H1 (cell line): ENCODE data around the gene MLC1. TPM values are rescaled to one million over a fixed set of nuclear protein-coding genes. Genes with fewer than 3 reads are reported as not detected.

Experiments used
- CTCF ChIA-PET: fragments of 300-600 bp; sonication (Branson Sonifier 250); formaldehyde crosslinking; loops from one replicate; lab custom pipeline; 2021; ENCODE audit not compliant: partially characterized antibody; lab: Charles Lee
- POLR2A ChIA-PET: fragments of 300-600 bp; sonication (Branson Sonifier 250); formaldehyde crosslinking; loops from one replicate; lab custom pipeline; 2021; ENCODE audit warnings: inconsistent platforms; ENCODE audit not compliant: partially characterized antibody; lab: Charles Lee
- DNase-seq, 2 experiments: peaks; one replicate each; pipeline versions ENCODE4 v3.0.0 to v3.0.0-alpha.2; 2010 to 2022; ENCODE audit warnings: low spot score in 2 of 2, low read depth in 1 of 2, mixed read lengths in 1 of 2
- FAIRE-seq: peaks from 2 replicates; lab custom pipeline; 2011; peaks lifted over from hg19 to GRCh38; lab: Jason Lieb, UNC
- H2AFZ ChIP-seq: 2 replicates; pipeline ENCODE4 v1.8.1; 2012; ENCODE audit warnings: low read length, inconsistent platforms
- H2AK5ac ChIP-seq: 2 replicates; pipeline ENCODE4 v1.6.1; 2013; ENCODE audit warnings: low read depth, low read length
- H2BK120ac ChIP-seq: replicated peaks from 2 replicates; pipeline ENCODE3; 2013; ENCODE audit warnings: low read depth, low read length, inconsistent platforms
- H2BK12ac ChIP-seq: 2 replicates; pipeline ENCODE4 v1.6.1; 2013; ENCODE audit warnings: low read depth, low read length
- H2BK15ac ChIP-seq: 2 replicates; pipeline ENCODE4 v1.6.1; 2013; ENCODE audit warnings: low read length
- H2BK20ac ChIP-seq: 2 replicates; pipeline ENCODE4 v1.6.1; 2013; ENCODE audit warnings: low read length
- H2BK5ac ChIP-seq: 2 replicates; pipeline ENCODE4 v1.6.1; 2013; ENCODE audit warnings: low read depth, low read length
- H3K14ac ChIP-seq: 2 replicates; pipeline ENCODE4 v1.6.1; 2013; ENCODE audit warnings: inconsistent platforms; ENCODE audit not compliant: insufficient read length
- H3K18ac ChIP-seq: 2 replicates; pipeline ENCODE4 v1.6.1; 2013; ENCODE audit warnings: low read length; ENCODE audit errors: extremely low read depth
- H3K23ac ChIP-seq: 2 replicates; pipeline ENCODE4 v1.6.1; 2013; ENCODE audit warnings: inconsistent platforms; ENCODE audit not compliant: insufficient read length
- H3K23me2 ChIP-seq: 2 replicates; pipeline ENCODE4 v1.6.1; 2013; ENCODE audit warnings: low read depth, low read length
- H3K27ac ChIP-seq: 2 replicates; pipeline ENCODE4 v1.6.1; 2011; ENCODE audit warnings: low read depth, low read length, inconsistent platforms
- H3K27me3 ChIP-seq, 4 experiments: replicated peaks in 1 of 4; 1 replicate in 1 of 4; 2 replicates in 3 of 4; pipeline versions ENCODE4 v1.6.1 to v1.8.1; 2011 to 2013; ENCODE audit warnings: low read length in 3 of 4, mild to moderate bottlenecking in 3 of 4, inconsistent platforms in 2 of 4, mixed read lengths in 2 of 4, moderate library complexity in 1 of 4; ENCODE audit not compliant: control insufficient read depth in 3 of 4, insufficient read depth in 3 of 4; ENCODE audit errors: extremely low read depth in 1 of 4
- H3K36me3 ChIP-seq, 4 experiments: 2 replicates each; pipeline versions ENCODE4 v1.6.1 to v1.8.1; 2011 to 2013; ENCODE audit warnings: mild to moderate bottlenecking in 4 of 4, low read length in 3 of 4, moderate library complexity in 2 of 4, control low read depth in 1 of 4, inconsistent platforms in 1 of 4; ENCODE audit not compliant: insufficient read depth in 4 of 4, control insufficient read depth in 2 of 4
- H3K4ac ChIP-seq: replicated peaks from 2 replicates; pipeline ENCODE3; 2013; ENCODE audit warnings: low read length, low read depth, mixed read lengths, inconsistent platforms; ENCODE audit not compliant: insufficient read length
- H3K4me1 ChIP-seq, 4 experiments: replicated peaks in 1 of 4; 1 replicate in 1 of 4; 2 replicates in 3 of 4; pipeline versions ENCODE4 v1.6.1 to v1.8.1; 2011 to 2013; ENCODE audit warnings: low read length in 3 of 4, inconsistent platforms in 2 of 4, mixed read lengths in 1 of 4; ENCODE audit not compliant: insufficient read depth in 4 of 4, control insufficient read depth in 3 of 4
- H3K4me2 ChIP-seq, 2 experiments: 2 replicates each; pipeline versions ENCODE4 v1.6.1 to v1.8.1; 2011 to 2013; ENCODE audit warnings: low read depth in 2 of 2, low read length in 2 of 2, control low read depth in 1 of 2, inconsistent platforms in 1 of 2, mild to moderate bottlenecking in 1 of 2; ENCODE audit not compliant: insufficient read depth in 1 of 2
- H3K4me3 ChIP-seq, 4 experiments: fragments of 200-600, 300-600 bp in 1 of 4; sonication (generic), shearing (Covaris generic), sonication (Bioruptor Twin) in 1 of 4; 2 replicates each; pipeline versions ENCODE4 v1.5.1 to v1.8.1; 2011 to 2016; ENCODE audit warnings: low read length in 4 of 4, low read depth in 3 of 4, control low read depth in 2 of 4, inconsistent platforms in 2 of 4, mild to moderate bottlenecking in 2 of 4, mixed read lengths in 1 of 4, moderate library complexity in 1 of 4; ENCODE audit not compliant: insufficient read depth in 2 of 4; ENCODE audit errors: extremely low read depth in 1 of 4
- H3K56ac ChIP-seq: replicated peaks from 2 replicates; pipeline ENCODE3; 2013; ENCODE audit warnings: low read depth, mild to moderate bottlenecking, mixed read lengths, low read length, inconsistent platforms; ENCODE audit not compliant: insufficient read length
- H3K79me1 ChIP-seq: 2 replicates; pipeline ENCODE4 v1.6.1; 2013; ENCODE audit warnings: low read depth, low read length, control low read depth
- H3K79me2 ChIP-seq, 2 experiments: 2 replicates each; pipeline versions ENCODE4 v1.6.1 to v1.8.1; 2012 to 2013; ENCODE audit warnings: low read length in 2 of 2, mild to moderate bottlenecking in 2 of 2, inconsistent platforms in 1 of 2; ENCODE audit not compliant: insufficient read depth in 2 of 2, control insufficient read depth in 1 of 2
- H3K9ac ChIP-seq, 4 experiments: replicated peaks in 1 of 4; 1 replicate in 1 of 4; 2 replicates in 3 of 4; pipeline versions ENCODE4 v1.6.1 to v1.8.1; 2011 to 2013; ENCODE audit warnings: low read depth in 3 of 4, low read length in 3 of 4, control low read depth in 2 of 4, mild to moderate bottlenecking in 2 of 4, moderate library complexity in 2 of 4, inconsistent platforms in 1 of 4; ENCODE audit errors: extremely low read depth in 1 of 4
- H3K9me3 ChIP-seq, 2 experiments: 2 replicates each; pipeline versions ENCODE4 v1.6.1 to v1.8.1; 2012 to 2013; ENCODE audit warnings: mild to moderate bottlenecking in 2 of 2, moderate library complexity in 2 of 2, control low read depth in 1 of 2, inconsistent platforms in 1 of 2, low read depth in 1 of 2, low read length in 1 of 2, mixed read lengths in 1 of 2; ENCODE audit not compliant: insufficient read depth in 2 of 2
- H4K20me1 ChIP-seq, 2 experiments: replicated peaks in 1 of 2; 2 replicates each; pipeline versions ENCODE3 to v1.8.1; 2011 to 2013; ENCODE audit warnings: inconsistent platforms in 2 of 2, low read length in 2 of 2, mild to moderate bottlenecking in 1 of 2; ENCODE audit not compliant: insufficient read depth in 2 of 2, control insufficient read depth in 1 of 2
- H4K5ac ChIP-seq: 2 replicates; pipeline ENCODE4 v1.6.1; 2013; ENCODE audit warnings: low read length, low read depth, mixed read lengths, inconsistent platforms; ENCODE audit not compliant: insufficient read length
- H4K8ac ChIP-seq: 2 replicates; pipeline ENCODE4 v1.8.0; 2013; ENCODE audit warnings: mild to moderate bottlenecking, moderate library complexity, low read length, inconsistent platforms; ENCODE audit not compliant: insufficient read depth; ENCODE audit errors: extremely low read depth
- H4K91ac ChIP-seq: replicated peaks from 2 replicates; pipeline ENCODE3; 2013; ENCODE audit warnings: low read length, mixed read lengths, inconsistent platforms; ENCODE audit not compliant: insufficient read length
- CBX5 ChIP-seq: fragments of 300-800, 300-1000 bp; sonication (generic); IDR thresholded peaks from 2 replicates; pipeline ENCODE4 v1.7.1; 2016; ENCODE audit warnings: antibody characterized with exemption, low read length, low read depth
- CTBP2 ChIP-seq: IDR thresholded peaks from 2 replicates; pipeline ENCODE4 v1.7.0; 2011; ENCODE audit warnings: borderline replicate concordance, mild to moderate bottlenecking, moderate library complexity, mixed read lengths, low read length; ENCODE audit not compliant: insufficient read depth, insufficient read length
- KDM1A ChIP-seq: fragments of 200-600, 300-600 bp; sonication (generic); IDR thresholded peaks from 2 replicates; pipeline ENCODE4 v1.7.1; 2016; ENCODE audit warnings: mild to moderate bottlenecking, low read length, borderline replicate concordance
- SP2 ChIP-seq: IDR thresholded peaks from 2 replicates; pipeline ENCODE4 v1.6.1; 2012; ENCODE audit warnings: mild to moderate bottlenecking, low read length, inconsistent platforms
- SP4 ChIP-seq: IDR thresholded peaks from 2 replicates; pipeline ENCODE4 v1.6.1; 2012; ENCODE audit warnings: low read length, inconsistent platforms
- ZNF274 ChIP-seq: IDR thresholded peaks from 2 replicates; pipeline ENCODE4 v1.7.0; 2012; ENCODE audit warnings: low read length, borderline replicate concordance; ENCODE audit errors: extremely low read depth
- WGBS, 2 experiments: shearing (Covaris generic) in 1 of 2; methylation state at CpG; one replicate each; pipeline versions ENCODE4 v1.1.6 to v1.1.7; 2013 to 2015; ENCODE audit warnings: low lambda C conversion rate in 2 of 2, mixed read lengths in 2 of 2, inconsistent platforms in 1 of 2, low coverage in 1 of 2, missing lambda C conversion rate in 1 of 2; ENCODE audit not compliant: insufficient replicate concordance in 2 of 2, insufficient coverage in 1 of 2, insufficient read length in 1 of 2; ENCODE audit errors: extremely low coverage in 1 of 2, missing lambda C conversion rate in 1 of 2; 5-methylcytosine and 5-hydroxymethylcytosine counted together
- polyA plus RNA-seq, 7 experiments: library from polyadenylated mRNA; depleted of rRNA in 3 of 7; stranded (reverse) in 5 of 7; unstranded in 2 of 7; fragments of >200 nt in 5 of 7; fragments of 200-250 nt in 2 of 7; gene quantifications; 1 replicate in 5 of 7; 2 replicates in 1 of 7; 4 replicates in 1 of 7; pipeline versions ENCODE4 v1.2.1 to v1.2.3, GENCODE V29; 2011 to 2013; ENCODE audit warnings: missing spikeins in 2 of 7, mixed read lengths in 2 of 7
- total RNA-seq: library from RNA; stranded (reverse); fragmentation: NEBNext Ultra II Directional; extraction: Animal tissue kit (Norgen Biotek cat#: 25700); gene quantifications from 2 replicates; pipeline ENCODE4 v1.2.1, GENCODE V29; 2021

MLC1 gene
- total and polyA plus RNA-seq, 2 of the 8 experiments (the other 6 are each of a cell fraction or from before 2014, with no cell fraction given) = 0.20 TPM; not detected in 1

GRCh38 chr22:50072167-50072555 is 13.1 kb downstream of the MLC1 start:
- H3K27ac ChIP-seq = no peak overlapping the region
- no peak overlapping the region for H2BK5ac ChIP-seq
- no peak overlapping the region for H2AK5ac ChIP-seq
- H2BK12ac ChIP-seq = no peak overlapping the region
- no peak overlapping the region for H2BK15ac ChIP-seq
- no peaks in the 10 kb centered on the region for H3K27me3 ChIP-seq
- H2AFZ ChIP-seq = no peak overlapping the region
- H3K23ac ChIP-seq = no peak overlapping the region
- FAIRE-seq (no peak), DNase-seq (no peak)
- no peaks in the 10 kb centered on the region for H3K79me1 ChIP-seq
- no peaks in the 10 kb centered on the region for H3K36me3 ChIP-seq
- TF ChIP-seq CBX5 (no peak), SP2 (no peak), CTBP2 (no peak), ZNF274 (no peak), SP4 (no peak), KDM1A (no peak)
- no peaks in the 10 kb centered on the region for H3K9me3 ChIP-seq
- no peaks in the 10 kb centered on the region; a peak in 1 of 7 replicates for H3K4me1 ChIP-seq
- no peak overlapping the region for H3K14ac ChIP-seq
- no peak overlapping the region for H3K18ac ChIP-seq
- no peaks in the 10 kb centered on the region for H4K20me1 ChIP-seq
- H4K91ac ChIP-seq = no peak overlapping the region
- no peak overlapping the region for H3K4me2 ChIP-seq
- no peaks in the 10 kb centered on the region for H3K23me2 ChIP-seq
- CTCF ChIA-PET = interaction anchor here (1.1 to 1.5 kb wide), 4 partner anchors 9 to 42 kb away, joined by 4 to 7 read pairs (median 5); no protein-coding TSS in a partner anchor
- H3K79me2 ChIP-seq = no peaks in the 10 kb centered on the region
- POLR2A ChIA-PET = interaction anchor here (1.5 kb wide), 1 partner anchor 8 kb away, joined by 4 read pairs; no protein-coding TSS in a partner anchor
- no peak overlapping the region for H3K4me3 ChIP-seq
- H3K4ac ChIP-seq = no peak overlapping the region
- H4K8ac ChIP-seq = no peak overlapping the region; the same call in 1 of the 2 replicates
- no peak overlapping the region for H3K56ac ChIP-seq
- H2BK120ac ChIP-seq = no peak overlapping the region
- no peak overlapping the region for H3K9ac ChIP-seq
- no peak overlapping the region for H4K5ac ChIP-seq
- no peak overlapping the region for H2BK20ac ChIP-seq
- WGBS, 2 experiments = 97% methylated on average over 7 of the region's 9 CpGs; no CpG with 5 or more reads in 1 of the 2 experiments
